HL-60/S4 (cell line): ENCODE results near the gene EGFR.
"Not testable (repeated sequence)": the region's sequence is repeated elsewhere in the genome, so short reads cannot be mapped to it uniquely, and the experiment has no call there.

Experiments used
- in situ Hi-C: fragments of 300-500 bp; cut with MboI; formaldehyde crosslinking; loops from 2 replicates; pipeline ENCODE4 v1.14.3; 2022; ENCODE audit warnings: low sequenced_read_pairs

The EGFR gene

GRCh38 chr7:55034776-55035175, 16.0 kb downstream of the EGFR start:
- in situ Hi-C loops, result no loop called here

GRCh38 chr7:55035410-55035809, 16.6 kb downstream of the EGFR start:
- in situ Hi-C loops, result not testable (repeated sequence)

- in situ Hi-C loops, result no loop called here
These were observed 18.3 kb downstream of the EGFR start for GRCh38 chr7:55036950-55037736.

- in situ Hi-C loops, result no loop called here
These were observed 25.0 kb downstream of the EGFR start for GRCh38 chr7:55043691-55044370.

GRCh38 chr7:55044371-55044717, 25.5 kb downstream of the EGFR start:
- in situ Hi-C loops, result no loop called here

- in situ Hi-C loops, result no loop called here
These were observed 26.0 kb downstream of the EGFR start for GRCh38 chr7:55044791-55045190.

GRCh38 chr7:55046582-55047342, 27.9 kb downstream of the EGFR start:
- in situ Hi-C loops, result no loop called here

- in situ Hi-C loops, result no loop called here
These were observed 29.5 kb downstream of the EGFR start for GRCh38 chr7:55048221-55048859.

- in situ Hi-C loops, result no loop called here
These were observed 31.5 kb downstream of the EGFR start for GRCh38 chr7:55050281-55050680.

GRCh38 chr7:55052081-55052480, 33.3 kb downstream of the EGFR start:
- in situ Hi-C loops, result no loop called here

GRCh38 chr7:55052741-55053427, 34.1 kb downstream of the EGFR start:
- in situ Hi-C loops, result no loop called here

- in situ Hi-C loops, result no loop called here
These were observed 35.1 kb downstream of the EGFR start for GRCh38 chr7:55053651-55054571.

- in situ Hi-C loops, result no loop called here
These were observed 35.9 kb downstream of the EGFR start for GRCh38 chr7:55054758-55055157.

- in situ Hi-C loops, result no loop called here
These were observed 36.7 kb downstream of the EGFR start for GRCh38 chr7:55055479-55055878.

GRCh38 chr7:55056068-55056467, 37.3 kb downstream of the EGFR start:
- in situ Hi-C loops, result no loop called here

- in situ Hi-C loops, result no loop called here
These were observed 38.0 kb downstream of the EGFR start for GRCh38 chr7:55056577-55057480.

- in situ Hi-C loops, result no loop called here
These were observed 39.5 kb downstream of the EGFR start for GRCh38 chr7:55058314-55058713.

GRCh38 chr7:55059021-55059420, 40.2 kb downstream of the EGFR start:
- in situ Hi-C loops, result no loop called here

GRCh38 chr7:55060085-55060484, 41.3 kb downstream of the EGFR start:
- in situ Hi-C loops, result no loop called here
